ENCODE measurements around the gene GTF2H4. TPM values are rescaled to one million over a fixed set of nuclear protein-coding genes. Genes with fewer than 3 reads are reported as not detected.
"Not testable (repeated sequence)": the region's sequence is repeated elsewhere in the genome, so short reads cannot be mapped to it uniquely, and the experiment has no call there.

Gene GTF2H4
- total RNA-seq, 2 donors from 2014 or later = 60.0 to 67.9 TPM

DNA sequence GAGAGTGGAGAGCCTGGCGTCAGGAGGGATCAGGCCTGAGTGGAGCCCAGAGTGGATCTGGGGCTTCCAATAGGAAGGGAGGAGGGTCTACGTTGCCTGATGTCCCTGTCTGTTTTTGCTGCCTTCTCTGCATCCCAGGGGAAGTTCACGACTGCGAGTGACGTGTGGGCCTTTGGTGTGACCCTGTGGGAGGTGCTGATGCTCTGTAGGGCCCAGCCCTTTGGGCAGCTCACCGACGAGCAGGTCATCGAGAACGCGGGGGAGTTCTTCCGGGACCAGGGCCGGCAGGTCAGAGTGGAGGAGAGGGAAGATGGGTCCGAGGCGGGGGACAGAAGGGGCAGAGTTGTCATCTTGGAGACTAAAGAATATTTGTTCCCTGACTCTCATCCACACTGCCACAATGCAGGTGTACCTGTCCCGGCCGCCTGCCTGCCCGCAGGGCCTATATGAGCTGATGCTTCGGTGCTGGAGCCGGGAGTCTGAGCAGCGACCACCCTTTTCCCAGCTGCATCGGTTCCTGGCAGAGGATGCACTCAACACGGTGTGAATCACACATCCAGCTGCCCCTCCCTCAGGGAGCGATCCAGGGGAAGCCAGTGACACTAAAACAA, 9.2 kb upstream of the GTF2H4 start:
- no peak overlapping the region for H3K4me3 Mint-ChIP-seq
- H3K9me3 Mint-ChIP-seq = no peaks in the 10 kb centered on the region
- no peaks in the 10 kb centered on the region for H3K4me1 Mint-ChIP-seq
- no peak overlapping the region for H3K4me3 ChIP-seq (ENCODE audit: low read length)
- no peak overlapping the region for H3K27ac Mint-ChIP-seq
- WGBS, 2 experiments (ENCODE audit: insufficient coverage in 1 of 2, insufficient read length in 1 of 2) = 86 to 89% methylated on average over 9 to 23 of the region's 23 CpGs
- H3K27me3 ChIP-seq (ENCODE audit: control insufficient read depth, insufficient read depth, low read length, poor library complexity, severe bottlenecking) = no peaks in the 10 kb centered on the region
- H3K27me3 Mint-ChIP-seq (ENCODE audit: insufficient read depth) = no peaks in the 10 kb centered on the region
- no peak overlapping the region for H3K9ac ChIP-seq (ENCODE audit: extremely low read depth, low read length, poor library complexity, severe bottlenecking)
- H3K36me3 Mint-ChIP-seq (ENCODE audit: low read depth) = peaks cover 47% of the 10 kb centered on the region
- no peaks in the 10 kb centered on the region for H3K9me3 ChIP-seq (ENCODE audit: control insufficient read depth, low read length)
- peaks cover 26% of the 10 kb centered on the region for H3K36me3 ChIP-seq (ENCODE audit: control insufficient read depth, insufficient read depth, low read length)
- DNase-seq = no peak
- no peaks in the 10 kb centered on the region for H3K4me1 ChIP-seq (ENCODE audit: control insufficient read depth, insufficient read depth, low read length)
- TF ChIP-seq, protein P1, sequence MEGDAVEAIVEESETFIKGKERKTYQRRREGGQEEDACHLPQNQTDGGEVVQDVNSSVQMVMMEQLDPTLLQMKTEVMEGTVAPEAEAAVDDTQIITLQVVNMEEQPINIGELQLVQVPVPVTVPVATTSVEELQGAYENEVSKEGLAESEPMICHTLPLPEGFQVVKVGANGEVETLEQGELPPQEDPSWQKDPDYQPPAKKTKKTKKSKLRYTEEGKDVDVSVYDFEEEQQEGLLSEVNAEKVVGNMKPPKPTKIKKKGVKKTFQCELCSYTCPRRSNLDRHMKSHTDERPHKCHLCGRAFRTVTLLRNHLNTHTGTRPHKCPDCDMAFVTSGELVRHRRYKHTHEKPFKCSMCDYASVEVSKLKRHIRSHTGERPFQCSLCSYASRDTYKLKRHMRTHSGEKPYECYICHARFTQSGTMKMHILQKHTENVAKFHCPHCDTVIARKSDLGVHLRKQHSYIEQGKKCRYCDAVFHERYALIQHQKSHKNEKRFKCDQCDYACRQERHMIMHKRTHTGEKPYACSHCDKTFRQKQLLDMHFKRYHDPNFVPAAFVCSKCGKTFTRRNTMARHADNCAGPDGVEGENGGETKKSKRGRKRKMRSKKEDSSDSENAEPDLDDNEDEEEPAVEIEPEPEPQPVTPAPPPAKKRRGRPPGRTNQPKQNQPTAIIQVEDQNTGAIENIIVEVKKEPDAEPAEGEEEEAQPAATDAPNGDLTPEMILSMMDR (conservative IDR thresholded peaks at IDR 0.05) = no peak
- H3K27ac ChIP-seq (ENCODE audit: low read depth, low read length) = no peak overlapping the region

DNA sequence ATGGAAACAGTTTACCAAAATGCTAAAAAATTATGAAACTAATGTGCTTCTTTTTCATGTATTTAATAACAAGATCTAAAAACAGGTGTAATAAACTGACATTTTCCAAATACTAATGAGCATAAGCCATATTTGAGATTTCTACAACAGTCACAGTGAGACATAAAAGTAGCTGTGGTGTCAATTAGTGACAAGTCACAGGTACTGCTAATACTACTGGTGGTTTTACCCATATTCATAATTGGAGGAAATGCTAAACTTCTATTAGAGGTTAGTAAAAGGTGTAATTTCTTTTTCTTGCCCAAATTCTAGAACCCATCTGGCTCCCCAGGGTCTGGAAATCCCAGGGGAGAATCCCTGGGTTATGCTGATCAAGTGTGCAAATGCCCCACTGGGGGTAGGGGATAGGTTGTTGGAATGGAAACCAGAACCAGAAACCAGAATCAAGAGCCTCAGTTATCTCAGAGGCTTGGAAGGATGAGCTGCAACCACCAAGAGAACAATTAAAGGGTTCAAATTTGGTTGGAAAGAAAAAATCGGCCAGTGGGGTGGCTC, 7.1 kb upstream of the GTF2H4 start:
- no peaks in the 10 kb centered on the region for H3K9me3 ChIP-seq (ENCODE audit: control insufficient read depth, low read length)
- no peak overlapping the region for H3K27ac ChIP-seq (ENCODE audit: low read depth, low read length)
- Mint-ChIP-seq H3K27ac (no peak overlapping the region), H3K27me3 (ENCODE audit: insufficient read depth) (no peaks in the 10 kb centered on the region), H3K9me3 (no peaks in the 10 kb centered on the region), H3K4me3 (no peak overlapping the region), H3K4me1 (no peaks in the 10 kb centered on the region), H3K36me3 (ENCODE audit: low read depth) (peaks cover 33% of the 10 kb centered on the region)
- H3K9ac ChIP-seq (ENCODE audit: extremely low read depth, low read length, poor library complexity, severe bottlenecking) = no peak overlapping the region
- peaks cover 22% of the 10 kb centered on the region for H3K36me3 ChIP-seq (ENCODE audit: control insufficient read depth, insufficient read depth, low read length)
- H3K27me3 ChIP-seq (ENCODE audit: control insufficient read depth, insufficient read depth, low read length, poor library complexity, severe bottlenecking) = no peaks in the 10 kb centered on the region
- no peak for DNase-seq
- H3K4me1 ChIP-seq (ENCODE audit: control insufficient read depth, insufficient read depth, low read length) = no peaks in the 10 kb centered on the region
- 83% methylated on average over 1 of the region's 1 CpG; no CpG with 5 or more reads in 1 of the 2 experiments for WGBS, 2 experiments (ENCODE audit: insufficient coverage in 1 of 2, insufficient read length in 1 of 2)
- TF ChIP-seq, protein P1 (conservative IDR thresholded peaks at IDR 0.05) = no peak
- no peak overlapping the region for H3K4me3 ChIP-seq (ENCODE audit: low read length)

DNA sequence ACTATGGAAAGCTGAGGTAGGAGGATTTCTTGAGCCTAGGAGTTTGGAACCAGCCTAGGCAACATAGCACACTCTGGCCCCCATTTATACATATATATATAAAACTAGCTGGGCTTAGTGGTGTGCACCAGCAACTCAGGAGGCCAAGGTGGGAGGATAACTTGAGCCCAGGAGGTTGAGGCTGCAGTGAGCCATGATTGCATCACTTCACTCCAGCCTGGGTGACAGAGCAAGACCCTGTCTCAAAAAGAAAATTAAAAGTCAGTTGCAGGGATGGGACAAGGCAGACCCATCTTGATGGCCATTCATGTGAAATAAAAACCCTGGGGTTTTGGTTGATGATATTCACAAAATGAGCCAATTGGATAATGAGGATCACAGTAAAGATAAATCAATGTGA, 6.6 kb upstream of the GTF2H4 start:
- H3K27ac Mint-ChIP-seq = no peak overlapping the region
- Histone ChIP-seq H3K9ac (ENCODE audit: extremely low read depth, low read length, poor library complexity, severe bottlenecking) (no peak overlapping the region), H3K27ac (ENCODE audit: low read depth, low read length) (no peak overlapping the region), H3K4me1 (ENCODE audit: control insufficient read depth, insufficient read depth, low read length) (no peaks in the 10 kb centered on the region), H3K4me3 (ENCODE audit: low read length) (no peak overlapping the region), H3K36me3 (ENCODE audit: control insufficient read depth, insufficient read depth, low read length) (peaks cover 22% of the 10 kb centered on the region), H3K27me3 (ENCODE audit: control insufficient read depth, insufficient read depth, low read length, poor library complexity, severe bottlenecking) (no peaks in the 10 kb centered on the region), H3K9me3 (ENCODE audit: control insufficient read depth, low read length) (no peaks in the 10 kb centered on the region)
- H3K27me3 Mint-ChIP-seq (ENCODE audit: insufficient read depth) = no peaks in the 10 kb centered on the region
- no peaks in the 10 kb centered on the region for H3K9me3 Mint-ChIP-seq
- TF ChIP-seq, protein P1 (conservative IDR thresholded peaks at IDR 0.05) = no peak
- peaks cover 29% of the 10 kb centered on the region for H3K36me3 Mint-ChIP-seq (ENCODE audit: low read depth)
- H3K4me3 Mint-ChIP-seq = no peak overlapping the region
- DNase-seq = no peak
- H3K4me1 Mint-ChIP-seq = no peaks in the 10 kb centered on the region

DNA sequence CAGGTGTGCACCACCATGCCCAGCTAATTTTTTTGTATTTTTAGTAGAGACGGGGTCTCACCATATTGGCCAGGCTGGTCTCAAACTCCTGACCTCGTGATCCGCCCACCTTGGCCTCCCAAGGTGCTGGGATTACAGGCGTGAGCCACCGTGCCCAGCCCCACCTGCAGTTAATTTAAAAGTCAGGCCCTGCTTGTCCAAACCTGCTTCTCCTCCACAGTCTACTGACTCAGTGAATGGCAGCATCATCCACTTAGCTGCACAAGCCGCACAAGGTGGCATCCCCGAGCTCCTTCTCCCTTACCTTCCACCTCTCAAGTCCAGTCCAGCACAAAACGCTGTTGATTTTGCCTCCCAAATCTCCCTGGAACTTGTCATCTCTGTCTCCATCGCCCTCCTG, 5.8 kb upstream of the GTF2H4 start:
- H3K4me1 Mint-ChIP-seq; H3K27me3 Mint-ChIP-seq (ENCODE audit: insufficient read depth); H3K4me3 Mint-ChIP-seq; H3K4me3 ChIP-seq (ENCODE audit: low read length); H3K27ac ChIP-seq (ENCODE audit: low read depth, low read length); H3K9me3 Mint-ChIP-seq; H3K4me1 ChIP-seq (ENCODE audit: control insufficient read depth, insufficient read depth, low read length); H3K9me3 ChIP-seq (ENCODE audit: control insufficient read depth, low read length); DNase-seq; H3K27ac Mint-ChIP-seq; H3K9ac ChIP-seq (ENCODE audit: extremely low read depth, low read length, poor library complexity, severe bottlenecking); H3K27me3 ChIP-seq (ENCODE audit: control insufficient read depth, insufficient read depth, low read length, poor library complexity, severe bottlenecking): not testable (repeated sequence)
- H3K36me3 ChIP-seq (ENCODE audit: control insufficient read depth, insufficient read depth, low read length) = peaks cover 17% of the 10 kb centered on the region
- WGBS, 2 experiments (ENCODE audit: insufficient coverage in 1 of 2, insufficient read length in 1 of 2) = 81 to 91% methylated on average over 9 of the region's 9 CpGs
- H3K36me3 Mint-ChIP-seq (ENCODE audit: low read depth) = peaks cover 25% of the 10 kb centered on the region

Measured in endodermal cell (in vitro differentiated cells).